Activated naive CD4-positive, alpha-beta T cell treated with anti-CD3 and anti-CD28 coated beads, Interleukin-2, amount 10 ng/mL, durations not matched to agents 5 hours and 36 hours (primary cell): ENCODE results near the gene HBB. TPM values are rescaled to one million over a fixed set of nuclear protein-coding genes. Genes with fewer than 3 reads are reported as not detected.

ENCODE experiments used
- total RNA-seq, 2 experiments: library from RNA; stranded (reverse); gene quantifications; one replicate each; pipeline ENCODE4 v1.2.3, GENCODE V29; 2021

Gene HBB
- not detected for total RNA-seq

DNA sequence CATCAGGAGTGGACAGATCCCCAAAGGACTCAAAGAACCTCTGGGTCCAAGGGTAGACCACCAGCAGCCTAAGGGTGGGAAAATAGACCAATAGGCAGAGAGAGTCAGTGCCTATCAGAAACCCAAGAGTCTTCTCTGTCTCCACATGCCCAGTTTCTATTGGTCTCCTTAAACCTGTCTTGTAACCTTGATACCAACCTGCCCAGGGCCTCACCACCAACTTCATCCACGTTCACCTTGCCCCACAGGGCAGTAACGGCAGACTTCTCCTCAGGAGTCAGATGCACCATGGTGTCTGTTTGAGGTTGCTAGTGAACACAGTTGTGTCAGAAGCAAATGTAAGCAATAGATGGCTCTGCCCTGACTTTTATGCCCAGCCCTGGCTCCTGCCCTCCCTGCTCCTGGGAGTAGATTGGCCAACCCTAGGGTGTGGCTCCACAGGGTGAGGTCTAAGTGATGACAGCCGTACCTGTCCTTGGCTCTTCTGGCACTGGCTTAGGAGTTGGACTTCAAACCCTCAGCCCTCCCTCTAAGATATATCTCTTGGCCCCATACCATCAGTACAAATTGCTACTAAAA lies at the start of gene HBB:
HBB (minus strand) TSS at position 340 of the 579 bp plus-strand sequence; CDS start at position 290, 50 bp downstream.

DNA sequence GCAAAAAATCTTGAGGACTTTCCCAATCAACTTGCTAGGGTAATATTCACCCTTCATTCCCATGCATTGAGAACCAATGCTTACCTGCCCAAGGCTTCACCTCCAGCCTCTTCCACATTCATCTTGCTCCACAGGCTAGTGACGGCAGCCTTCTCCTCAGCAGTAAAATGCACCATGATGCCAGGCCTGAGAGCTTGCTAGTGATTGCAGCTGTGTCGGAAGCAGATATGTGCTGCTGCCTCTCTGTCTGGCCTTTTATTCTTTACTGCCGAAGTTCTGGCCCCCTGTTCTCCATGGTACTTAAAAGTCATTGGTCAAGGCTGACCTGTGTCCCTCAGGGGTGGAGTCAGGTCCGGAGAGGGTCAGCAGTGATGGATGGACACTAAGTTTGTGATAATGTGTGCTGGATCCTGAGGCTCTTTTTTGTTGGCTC lies 42.9 kb upstream of the HBB start, which contains the start of gene HBE1:
HBE1 (minus strand) TSS at position 231 of the 433 bp plus-strand sequence; CDS start at position 176, 55 bp downstream.

DNA sequence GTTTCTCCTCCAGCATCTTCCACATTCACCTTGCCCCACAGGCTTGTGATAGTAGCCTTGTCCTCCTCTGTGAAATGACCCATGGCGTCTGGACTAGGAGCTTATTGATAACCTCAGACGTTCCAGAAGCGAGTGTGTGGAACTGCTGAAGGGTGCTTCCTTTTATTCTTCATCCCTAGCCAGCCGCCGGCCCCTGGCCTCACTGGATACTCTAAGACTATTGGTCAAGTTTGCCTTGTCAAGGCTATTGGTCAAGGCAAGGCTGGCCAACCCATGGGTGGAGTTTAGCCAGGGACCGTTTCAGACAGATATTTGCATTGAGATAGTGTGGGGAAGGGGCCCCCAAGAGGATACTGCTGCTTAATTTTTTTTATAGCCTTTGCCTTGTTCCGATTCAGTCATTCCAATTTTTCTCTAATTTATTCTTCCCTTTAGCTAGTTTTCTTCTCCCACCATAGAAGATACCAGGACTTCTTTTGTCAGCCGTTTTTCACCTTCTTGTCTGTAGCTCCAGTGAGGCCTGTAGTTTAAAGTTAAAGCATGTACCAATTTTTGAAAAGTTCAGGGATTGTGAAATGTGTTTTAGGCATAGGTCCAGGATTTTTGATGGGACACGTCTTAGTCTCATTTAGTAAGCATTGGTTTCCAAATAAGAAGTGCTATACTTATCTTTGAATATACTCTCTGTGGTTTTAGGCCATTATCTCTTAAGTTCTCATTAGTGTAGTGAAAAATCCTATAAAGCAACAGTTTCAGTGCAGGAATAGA lies 28.0 kb upstream of the HBB start, which contains the start of gene HBG2:
HBG2 (minus strand) TSS at position 136 of the 768 bp plus-strand sequence; CDS start at position 83, 53 bp downstream.

DNA sequence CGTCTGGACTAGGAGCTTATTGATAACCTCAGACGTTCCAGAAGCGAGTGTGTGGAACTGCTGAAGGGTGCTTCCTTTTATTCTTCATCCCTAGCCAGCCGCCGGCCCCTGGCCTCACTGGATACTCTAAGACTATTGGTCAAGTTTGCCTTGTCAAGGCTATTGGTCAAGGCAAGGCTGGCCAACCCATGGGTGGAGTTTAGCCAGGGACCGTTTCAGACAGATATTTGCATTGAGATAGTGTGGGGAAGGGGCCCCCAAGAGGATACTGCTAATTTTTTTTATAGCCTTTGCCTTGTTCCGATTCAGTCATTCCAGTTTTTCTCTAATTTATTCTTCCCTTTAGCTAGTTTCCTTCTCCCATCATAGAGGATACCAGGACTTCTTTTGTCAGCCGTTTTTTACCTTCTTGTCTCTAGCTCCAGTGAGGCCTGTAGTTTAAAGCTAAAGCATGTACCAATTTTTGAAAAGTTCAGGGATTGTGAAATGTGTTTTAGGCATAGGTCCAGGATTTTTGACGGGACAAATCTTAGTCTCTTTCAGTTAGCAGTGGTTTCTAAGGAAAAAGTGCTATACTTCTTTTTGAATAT lies 23.0 kb upstream of the HBB start, which contains the start of gene HBG1:
HBG1 (minus strand) TSS at position 51 of the 590 bp plus-strand sequence. CDS start 53 bp downstream, outside the sequence.

DNA sequence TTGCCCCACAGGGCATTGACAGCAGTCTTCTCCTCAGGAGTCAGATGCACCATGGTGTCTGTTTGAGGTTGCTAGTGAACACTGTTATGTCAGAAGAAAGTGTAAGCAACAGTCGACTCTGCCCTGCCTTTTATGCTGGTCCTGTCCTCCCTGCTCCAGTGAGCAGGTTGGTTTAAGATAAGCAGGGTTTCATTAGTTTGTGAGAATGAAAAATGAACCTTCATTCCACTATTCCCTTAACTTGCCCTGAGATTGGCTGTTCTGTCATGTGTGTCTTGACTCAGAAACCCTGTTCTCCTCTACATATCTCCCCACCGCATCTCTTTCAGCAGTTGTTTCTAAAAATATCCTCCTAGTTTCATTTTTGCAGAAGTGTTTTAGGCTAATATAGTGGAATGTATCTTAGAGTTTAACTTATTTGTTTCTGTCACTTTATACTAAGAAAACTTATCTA lies 7.5 kb upstream of the HBB start, which contains the start of gene HBD:
HBD (minus strand) TSS at position 103 of the 454 bp plus-strand sequence; CDS start at position 53, 50 bp downstream.

DNA sequence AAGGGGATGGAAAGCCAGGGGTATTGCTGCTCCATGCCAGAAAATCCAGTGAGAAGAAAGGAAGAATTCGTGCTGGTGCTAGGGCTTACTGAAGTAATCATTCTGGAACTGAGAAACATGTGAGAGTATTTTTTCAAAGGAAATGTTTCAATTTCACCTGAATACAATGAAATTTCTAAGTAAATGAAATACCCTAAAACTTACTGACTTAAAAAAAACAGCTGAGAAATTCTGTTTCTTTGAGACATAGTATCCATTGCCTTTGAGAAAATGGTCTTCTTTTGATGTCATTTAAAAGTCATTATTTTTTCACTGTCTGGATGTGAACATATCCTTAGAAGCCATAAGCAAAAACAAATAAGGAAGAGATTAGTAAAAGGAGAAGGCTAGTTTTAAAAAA lies 26.3 kb downstream of the HBB start, which contains the start of gene OR51V1:
OR51V1 (minus strand) TSS at position 101 of the 400 bp plus-strand sequence; CDS start at position 101, 0 bp downstream.

Other genes starting within 250 kb of the HBB start
- not detected for gene OR51L1, start 232.2 kb downstream of the HBB start, total RNA-seq
- not detected for gene OR52J3, start 180.5 kb downstream of the HBB start, total RNA-seq
- gene OR52E2, start 167.4 kb downstream of the HBB start, total RNA-seq, result not detected
- gene OR52E1, start 157.5 kb downstream of the HBB start, total RNA-seq, result not detected
- not detected for gene OR52A5, start 88.7 kb downstream of the HBB start, total RNA-seq
- not detected for gene OR52A1, start 72.3 kb downstream of the HBB start, total RNA-seq
- gene OR51V1, start 26.4 kb downstream of the HBB start, total RNA-seq, result not detected
- gene HBD, start 7.4 kb upstream of the HBB start, total RNA-seq, result not detected
- gene HBG1, start 22.8 kb upstream of the HBB start, total RNA-seq, result not detected
- gene HBG2, start 27.7 kb upstream of the HBB start, total RNA-seq, result not detected
- gene HBE1, start 42.9 kb upstream of the HBB start, total RNA-seq, result not detected
- gene OR51B4, start 74.9 kb upstream of the HBB start, total RNA-seq, result not detected
- not detected for gene OR51B2, start 97.2 kb upstream of the HBB start, total RNA-seq
- not detected for gene OR51B5, start 116.5 kb upstream of the HBB start, total RNA-seq
- gene OR51B6, start 124.4 kb upstream of the HBB start, total RNA-seq, result not detected
- not detected for gene OR51M1, start 156.7 kb upstream of the HBB start, total RNA-seq
- not detected for gene OR51Q1, start 195.0 kb upstream of the HBB start, total RNA-seq
- not detected for gene OR51I1, start 214.4 kb upstream of the HBB start, total RNA-seq
- gene OR51I2, start 222.3 kb upstream of the HBB start, total RNA-seq, result not detected